ENCODE measurements around the gene ZNF337.
"Not testable (repeated sequence)": the region's sequence is repeated elsewhere in the genome, so short reads cannot be mapped to it uniquely, and the experiment has no call there.

The ZNF337 gene

GRCh38 chr20:25696371-25697131, at the start of gene ZNF337:
TSS of gene ZNF337 (minus strand) at chr20:25696853. CDS start at chr20:25686417, 10,436 bp downstream.
- DNase-seq (ENCODE audit: low read depth, low spot score) = peak; percentile 85

DNA sequence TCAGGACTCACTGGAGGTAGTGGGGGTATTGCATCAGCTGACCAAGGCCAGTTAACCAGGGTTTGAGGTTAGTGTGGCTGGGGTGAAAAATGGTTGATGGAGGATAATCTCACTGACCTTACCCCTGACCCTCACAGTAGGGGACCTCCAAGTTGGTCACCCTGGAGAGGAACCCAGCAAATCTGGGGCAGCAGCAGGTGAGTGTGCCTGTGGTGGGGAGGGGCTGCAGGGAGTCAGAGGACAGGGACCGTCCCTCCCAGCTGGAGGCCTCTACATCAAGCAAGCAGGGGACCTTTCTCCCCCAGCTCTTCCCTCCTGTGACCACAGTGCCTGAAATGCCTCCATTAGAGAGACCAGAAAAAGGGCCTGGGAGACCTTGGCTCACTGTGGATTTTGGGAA, 49.1 kb upstream of the ZNF337 start:
- no peak for DNase-seq (ENCODE audit: low read depth, low spot score)

- DNase-seq (ENCODE audit: low read depth, low spot score) = no peak
These were observed 48.4 kb upstream of the ZNF337 start for GRCh38 chr20:25745100-25745499.

DNA sequence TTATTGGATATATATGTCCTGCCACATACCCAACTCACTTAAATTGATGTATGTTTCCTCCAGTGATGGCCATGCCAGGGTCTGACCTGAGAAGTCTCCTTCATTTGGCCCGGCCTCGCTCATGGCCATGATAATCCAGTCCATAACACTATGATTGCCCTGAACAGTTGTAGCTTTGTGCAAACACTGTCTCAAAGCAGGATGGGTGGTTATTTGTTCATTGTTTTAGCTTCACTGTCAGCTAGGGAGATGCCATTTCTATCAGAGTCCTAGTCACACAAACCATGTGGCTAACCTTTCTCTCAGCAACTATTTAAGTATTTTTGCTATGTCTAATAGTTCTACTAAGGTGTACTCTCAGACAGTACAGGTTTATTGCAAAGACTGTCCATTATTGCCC, 47.6 kb upstream of the ZNF337 start:
- no peak for DNase-seq (ENCODE audit: low read depth, low spot score)

- DNase-seq (ENCODE audit: low read depth, low spot score) = no peak
These were observed 44.4 kb upstream of the ZNF337 start for GRCh38 chr20:25741088-25741487.

DNA sequence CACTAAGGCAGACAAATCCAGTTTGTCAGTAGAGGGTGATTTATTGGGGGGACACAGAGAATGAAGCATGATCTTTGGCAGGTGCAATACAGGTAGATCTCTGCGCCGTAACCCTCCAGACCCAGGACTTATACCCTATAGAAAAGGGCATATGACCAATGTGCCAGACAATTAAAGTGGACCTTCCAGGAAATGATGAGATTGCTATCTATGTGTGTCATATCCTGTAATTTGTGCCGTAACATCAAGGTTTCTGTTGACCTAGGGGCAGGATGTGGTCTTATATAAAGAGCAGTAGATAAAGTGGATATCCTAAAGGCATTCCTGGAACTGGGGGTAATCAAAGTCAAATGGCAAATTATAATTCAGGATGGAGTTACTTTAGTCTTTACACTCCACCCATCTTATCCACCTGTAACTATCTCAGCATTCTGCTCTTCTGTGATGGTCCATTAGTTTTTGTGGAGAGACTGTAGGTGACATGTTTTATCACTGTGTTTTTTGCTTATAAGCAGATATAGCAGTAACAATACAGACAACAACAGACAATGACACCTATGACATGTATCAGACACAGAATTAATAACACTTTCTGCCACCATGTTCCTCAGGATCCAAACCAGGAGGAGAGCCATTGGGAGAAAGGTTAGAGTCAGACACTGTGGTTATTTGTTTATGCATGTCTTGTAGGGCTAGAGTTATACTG, 43.1 kb upstream of the ZNF337 start:
- no peak for DNase-seq (ENCODE audit: low read depth, low spot score)

- no peak for DNase-seq (ENCODE audit: low read depth, low spot score)
These were observed 41.5 kb upstream of the ZNF337 start for GRCh38 chr20:25738198-25738597.

DNA sequence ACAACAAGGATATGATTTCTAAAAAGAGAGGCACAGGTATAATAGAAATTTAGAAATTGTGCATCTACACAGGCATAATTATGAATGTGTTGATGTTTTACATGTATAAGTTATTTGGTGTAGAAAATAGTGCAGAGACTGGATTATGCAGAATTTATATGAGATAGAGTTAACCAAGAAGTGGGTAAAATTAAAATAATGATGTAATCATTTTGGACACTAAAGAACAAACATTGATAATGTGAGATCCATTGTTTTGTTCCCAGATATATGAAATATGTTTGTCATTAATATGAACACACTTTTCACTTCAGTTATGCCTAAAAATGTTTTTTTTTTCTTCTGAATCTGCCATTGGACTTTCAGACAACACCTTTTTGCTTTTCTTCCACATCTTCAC, 37.2 kb upstream of the ZNF337 start:
- no peak for DNase-seq (ENCODE audit: low read depth, low spot score)

- no peak for DNase-seq (ENCODE audit: low read depth, low spot score)
These were observed 34.2 kb upstream of the ZNF337 start for GRCh38 chr20:25730862-25731261.

GRCh38 chr20:25726357-25726756, 29.7 kb upstream of the ZNF337 start:
- no peak for DNase-seq (ENCODE audit: low read depth, low spot score)

DNA sequence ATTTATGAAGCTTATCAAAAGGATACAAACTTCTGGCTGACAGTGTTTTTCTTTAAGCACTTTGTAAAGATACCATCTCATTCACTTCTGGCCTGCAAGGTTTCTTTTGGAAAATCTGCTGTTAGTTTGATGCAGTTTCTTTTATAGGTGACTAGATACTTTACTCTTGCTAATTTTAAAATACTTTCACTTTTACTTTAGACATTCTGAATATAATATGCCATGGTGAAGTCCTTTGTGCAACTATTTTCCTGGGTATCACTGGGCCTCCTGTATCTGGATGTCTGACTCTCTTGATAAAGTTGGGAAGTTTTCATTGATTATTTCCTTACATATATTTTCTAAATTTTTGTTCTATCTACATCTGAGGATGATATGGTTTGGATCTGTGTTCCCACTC, 29.0 kb upstream of the ZNF337 start:
- no peak for DNase-seq (ENCODE audit: low read depth, low spot score)

- no peak for DNase-seq (ENCODE audit: low read depth, low spot score)
These were observed 27.3 kb upstream of the ZNF337 start for GRCh38 chr20:25723975-25724374.

DNA sequence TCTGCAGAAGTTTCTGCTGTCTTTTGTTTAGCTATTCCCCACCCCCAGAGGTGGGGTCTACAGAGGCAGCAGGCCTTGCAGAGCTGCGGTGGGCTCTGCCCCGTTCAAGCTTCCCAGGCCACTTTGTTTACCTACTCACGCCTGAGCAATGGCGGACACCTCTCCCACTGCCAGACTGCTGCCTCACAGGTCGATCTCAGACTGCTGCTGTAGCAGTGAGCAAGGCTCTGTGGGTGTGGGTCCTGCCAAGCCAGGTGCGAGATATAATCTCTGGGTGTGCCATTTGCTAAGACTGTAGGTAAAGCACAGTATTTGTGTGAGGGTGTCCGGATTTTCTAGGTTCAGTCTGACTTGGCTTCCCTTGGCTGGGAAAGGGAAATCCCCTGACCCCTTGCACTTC, 23.6 kb upstream of the ZNF337 start:
- DNase-seq (ENCODE audit: low read depth, low spot score) = no peak

DNA sequence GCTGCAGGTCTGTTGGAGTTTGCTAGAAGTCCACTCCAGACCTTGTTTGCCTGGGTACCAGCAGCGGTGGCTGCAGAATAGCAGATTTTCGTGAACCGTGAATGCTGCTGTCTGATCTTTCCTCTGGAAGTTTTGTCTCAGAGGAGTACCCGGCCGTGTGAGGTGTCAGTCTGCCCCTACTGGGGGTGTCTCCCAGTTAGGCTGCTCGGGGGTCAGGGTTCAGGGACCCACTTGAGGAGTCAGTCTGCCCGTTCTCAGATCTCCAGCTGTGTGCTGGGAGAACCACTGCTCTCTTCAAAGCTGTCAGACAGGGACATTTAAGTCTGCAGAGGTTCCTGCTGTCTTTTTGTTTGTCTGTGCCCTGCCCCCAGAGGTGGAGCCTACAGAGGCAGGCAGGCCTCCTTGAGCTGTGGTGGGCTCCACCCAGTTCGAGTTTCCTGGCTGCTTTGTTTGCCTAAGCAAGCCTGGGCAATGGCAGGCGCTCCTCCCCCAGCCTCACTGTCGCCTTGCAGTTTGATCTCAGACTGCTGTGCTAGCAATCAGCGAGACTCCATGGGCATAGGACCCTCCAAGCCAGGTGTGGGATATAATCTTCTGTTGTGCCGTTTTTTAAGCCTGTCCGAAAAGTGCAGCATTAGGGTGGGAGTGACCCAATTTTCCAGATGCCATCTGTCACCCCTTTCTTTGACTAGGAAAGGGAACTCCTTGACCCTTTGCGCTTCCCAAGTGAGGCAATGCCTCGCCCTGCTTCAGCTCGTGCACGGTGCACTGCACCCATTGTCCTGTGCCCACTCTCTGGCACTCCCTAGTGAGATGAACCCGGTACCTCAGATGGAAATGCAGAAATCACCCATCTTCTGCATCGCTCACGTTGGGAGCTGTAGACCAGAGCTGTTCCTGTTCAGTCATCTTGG, 22.5 kb upstream of the ZNF337 start:
- DNase-seq (ENCODE audit: low read depth, low spot score) = not testable (repeated sequence)

DNA sequence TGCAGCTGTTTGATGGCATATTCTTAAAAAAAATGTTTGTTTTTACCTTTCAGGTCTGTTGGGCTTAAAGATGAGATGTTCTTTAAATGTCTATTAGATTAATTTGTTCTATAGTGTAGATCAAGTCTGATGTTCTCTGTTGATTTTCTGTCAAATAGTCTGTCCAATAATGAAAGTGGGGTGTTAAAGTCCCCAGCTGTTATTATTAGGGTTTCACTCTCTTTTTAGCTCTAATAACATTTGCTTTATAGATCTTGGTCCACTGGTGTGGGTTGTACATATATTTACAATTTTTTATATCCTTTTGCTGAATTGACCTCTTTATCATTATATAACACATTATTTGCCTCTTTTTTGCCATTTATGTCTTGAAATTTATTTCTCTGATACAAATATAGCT, 11.0 kb upstream of the ZNF337 start:
- DNase-seq (ENCODE audit: low read depth, low spot score) = no peak

DNA sequence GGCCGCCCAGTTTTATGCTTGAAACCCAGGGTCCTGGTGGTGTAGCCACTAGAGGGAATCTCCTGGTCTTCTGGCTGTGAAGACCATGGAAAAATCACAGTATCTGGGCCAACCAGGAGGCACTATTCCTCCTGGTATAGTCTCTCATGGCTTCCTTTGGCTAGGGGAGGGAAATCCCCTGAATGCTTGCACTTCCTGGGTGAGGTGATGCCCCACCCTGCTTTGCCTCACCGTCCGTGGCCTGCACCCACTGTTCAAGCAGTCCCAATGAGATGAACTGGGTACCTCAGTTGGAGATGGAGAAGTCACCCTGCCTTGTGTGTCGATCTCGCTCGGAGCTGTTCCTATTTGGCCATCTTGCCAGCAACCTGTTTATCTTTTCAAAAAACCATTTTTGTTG, 10.1 kb upstream of the ZNF337 start:
- DNase-seq (ENCODE audit: low read depth, low spot score) = no peak

DNA sequence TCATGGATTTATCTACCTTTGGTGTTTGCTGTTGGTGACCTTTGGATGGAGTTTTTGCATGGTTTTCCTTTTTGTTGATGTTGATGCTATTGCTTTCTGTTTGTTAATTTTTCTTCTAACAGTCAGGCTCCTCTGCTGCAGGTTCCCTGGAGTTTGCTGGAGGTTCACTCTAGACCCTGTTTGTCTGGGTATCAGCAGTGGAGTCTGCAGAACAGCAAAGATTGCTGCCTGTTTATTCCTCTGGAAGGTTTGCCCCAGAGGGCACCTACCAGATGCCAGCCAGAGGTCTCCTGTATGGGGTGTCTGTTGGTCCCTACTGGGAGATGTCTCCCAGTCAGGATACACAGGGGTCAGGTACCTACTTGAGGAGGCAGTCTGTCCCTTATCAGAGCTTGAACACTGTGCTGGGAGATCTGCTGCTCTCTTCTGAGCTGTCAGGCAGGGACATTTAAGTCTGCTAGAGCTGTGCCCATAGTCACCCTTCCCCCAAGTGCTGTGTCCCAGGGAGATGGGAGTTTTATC, 9.2 kb upstream of the ZNF337 start:
- DNase-seq (ENCODE audit: low read depth, low spot score) = no peak

GRCh38 chr20:25704303-25704702, 7.7 kb upstream of the ZNF337 start:
- DNase-seq (ENCODE audit: low read depth, low spot score) = not testable (repeated sequence)

- DNase-seq (ENCODE audit: low read depth, low spot score) = not testable (repeated sequence)
These were observed 4.2 kb upstream of the ZNF337 start for GRCh38 chr20:25700835-25701234.

- no peak for DNase-seq (ENCODE audit: low read depth, low spot score)
These were observed 3.3 kb upstream of the ZNF337 start for GRCh38 chr20:25699914-25700313.

- DNase-seq (ENCODE audit: low read depth, low spot score) = no peak
These were observed 436 bp upstream of the ZNF337 start for GRCh38 chr20:25697132-25697446.

Measured in iPS DF 19.7 (cell line).